PFSK-1 (cell line): ENCODE data around the gene DAB2.

ENCODE experiments used
- FOXP2 ChIP-seq: optimal IDR thresholded peaks from 2 replicates; pipeline ENCODE3; 2011; ENCODE audit warnings: borderline replicate concordance, control low read depth, inconsistent platforms; ENCODE audit not compliant: insufficient read depth; ENCODE audit errors: extremely low read length, extremely low read depth
- POLR2AphosphoS5 ChIP-seq: IDR thresholded peaks from 2 replicates; pipeline ENCODE4 v1.6.1; 2012; ENCODE audit warnings: low read depth, mild to moderate bottlenecking, control low read depth, low read length, moderate library complexity
- SIN3A ChIP-seq: IDR thresholded peaks from 2 replicates; pipeline ENCODE4 v1.6.1; 2012; ENCODE audit warnings: mild to moderate bottlenecking, low read length, moderate library complexity, borderline replicate concordance; ENCODE audit not compliant: insufficient read depth
- TAF1 ChIP-seq: IDR thresholded peaks from 2 replicates; pipeline ENCODE4 v1.6.1; 2012; ENCODE audit warnings: low read length, control low read depth, borderline replicate concordance; ENCODE audit not compliant: insufficient read depth
- TF ChIP-seq, protein P1 (sequence below), 2 experiments: IDR thresholded peaks; 2 replicates each; pipeline versions ENCODE4 v1.6.1 to v1.8.0; 2011 to 2012; ENCODE audit warnings: low read depth in 2 of 2, low read length in 2 of 2, control low read depth in 1 of 2, inconsistent platforms in 1 of 2, mild to moderate bottlenecking in 1 of 2, moderate library complexity in 1 of 2; ENCODE audit not compliant: insufficient read depth in 1 of 2

Gene DAB2

DNA sequence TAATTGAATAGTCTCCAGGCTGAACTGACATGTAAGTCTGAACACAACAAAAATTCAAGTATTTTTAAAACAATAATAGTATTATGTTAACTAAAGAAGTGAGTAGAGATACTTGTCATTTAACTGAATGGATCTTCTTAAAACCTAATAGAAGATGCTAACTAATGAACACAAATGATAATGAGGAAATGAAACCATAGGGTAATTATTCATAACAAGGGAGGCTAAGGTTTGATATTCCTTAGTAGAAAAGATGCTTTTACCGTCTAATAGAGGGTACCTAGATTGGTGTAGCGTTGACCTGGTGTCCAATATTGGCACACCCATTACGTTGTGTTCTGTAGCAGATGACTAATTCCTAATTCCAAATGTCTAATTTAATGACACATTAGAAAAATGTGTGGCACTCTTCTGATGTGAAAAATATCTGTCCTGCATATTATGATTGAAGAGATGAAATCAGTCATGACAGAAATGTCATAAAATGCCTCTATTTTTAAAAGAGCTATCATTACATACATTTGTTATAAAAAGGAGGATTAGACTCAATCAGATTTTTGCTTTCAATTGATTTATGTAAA is 14.9 kb upstream of the DAB2 start:
- TF ChIP-seq TAF1 (no peak), SIN3A (no peak), POLR2AphosphoS5 (no peak), FOXP2 (no peak)
- TF ChIP-seq, protein P1, sequence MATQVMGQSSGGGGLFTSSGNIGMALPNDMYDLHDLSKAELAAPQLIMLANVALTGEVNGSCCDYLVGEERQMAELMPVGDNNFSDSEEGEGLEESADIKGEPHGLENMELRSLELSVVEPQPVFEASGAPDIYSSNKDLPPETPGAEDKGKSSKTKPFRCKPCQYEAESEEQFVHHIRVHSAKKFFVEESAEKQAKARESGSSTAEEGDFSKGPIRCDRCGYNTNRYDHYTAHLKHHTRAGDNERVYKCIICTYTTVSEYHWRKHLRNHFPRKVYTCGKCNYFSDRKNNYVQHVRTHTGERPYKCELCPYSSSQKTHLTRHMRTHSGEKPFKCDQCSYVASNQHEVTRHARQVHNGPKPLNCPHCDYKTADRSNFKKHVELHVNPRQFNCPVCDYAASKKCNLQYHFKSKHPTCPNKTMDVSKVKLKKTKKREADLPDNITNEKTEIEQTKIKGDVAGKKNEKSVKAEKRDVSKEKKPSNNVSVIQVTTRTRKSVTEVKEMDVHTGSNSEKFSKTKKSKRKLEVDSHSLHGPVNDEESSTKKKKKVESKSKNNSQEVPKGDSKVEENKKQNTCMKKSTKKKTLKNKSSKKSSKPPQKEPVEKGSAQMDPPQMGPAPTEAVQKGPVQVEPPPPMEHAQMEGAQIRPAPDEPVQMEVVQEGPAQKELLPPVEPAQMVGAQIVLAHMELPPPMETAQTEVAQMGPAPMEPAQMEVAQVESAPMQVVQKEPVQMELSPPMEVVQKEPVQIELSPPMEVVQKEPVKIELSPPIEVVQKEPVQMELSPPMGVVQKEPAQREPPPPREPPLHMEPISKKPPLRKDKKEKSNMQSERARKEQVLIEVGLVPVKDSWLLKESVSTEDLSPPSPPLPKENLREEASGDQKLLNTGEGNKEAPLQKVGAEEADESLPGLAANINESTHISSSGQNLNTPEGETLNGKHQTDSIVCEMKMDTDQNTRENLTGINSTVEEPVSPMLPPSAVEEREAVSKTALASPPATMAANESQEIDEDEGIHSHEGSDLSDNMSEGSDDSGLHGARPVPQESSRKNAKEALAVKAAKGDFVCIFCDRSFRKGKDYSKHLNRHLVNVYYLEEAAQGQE (IDR thresholded peaks at IDR 0.05; ENCODE audit: insufficient read depth in 1 of 2, low read depth in 2 of 2, low read length in 2 of 2) = no peak

DNA sequence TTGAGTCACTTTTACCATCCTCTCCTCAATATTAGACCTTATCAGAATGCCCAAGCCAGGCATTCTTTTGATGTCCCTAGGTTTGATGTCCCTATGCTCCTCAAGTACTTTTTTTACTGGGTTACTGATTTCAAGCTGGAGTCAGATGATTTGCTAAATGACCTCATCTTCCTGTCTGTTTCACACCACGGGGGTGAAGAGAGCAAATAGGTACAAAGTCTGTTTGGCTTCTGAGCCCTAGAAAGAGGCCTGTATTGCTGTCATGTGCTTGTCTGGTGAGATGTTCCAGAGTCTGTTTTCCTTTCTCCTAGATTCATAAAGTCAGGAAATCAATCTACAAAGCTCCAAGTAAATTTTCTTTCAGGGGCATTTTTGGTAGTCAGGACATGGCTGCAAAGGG is 12.7 kb upstream of the DAB2 start:
- TF ChIP-seq, protein P1 (IDR thresholded peaks at IDR 0.05; ENCODE audit: insufficient read depth in 1 of 2, low read depth in 2 of 2, low read length in 2 of 2) = no peak
- TF ChIP-seq POLR2AphosphoS5 (no peak), TAF1 (no peak), SIN3A (no peak), FOXP2 (no peak)

DNA sequence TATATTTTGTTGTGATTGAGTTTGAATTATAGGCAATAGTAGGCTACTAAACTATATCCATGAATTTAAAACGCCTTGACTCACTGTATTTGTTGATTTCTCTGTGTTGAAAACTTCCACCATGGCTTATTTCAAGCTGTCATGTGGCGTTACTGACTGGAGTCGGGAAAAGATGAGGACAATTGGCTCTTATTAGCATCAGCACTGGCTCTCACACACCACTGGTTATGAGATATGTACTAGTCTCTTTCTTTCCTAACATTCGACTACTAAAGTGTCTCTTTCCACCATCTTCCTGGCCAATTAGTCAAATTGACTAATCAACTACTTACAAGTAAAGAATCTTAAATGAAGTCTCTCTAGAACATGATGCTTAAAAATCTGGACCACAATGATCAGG is 9.1 kb upstream of the DAB2 start:
- TF ChIP-seq FOXP2 (no peak), SIN3A (no peak)
- TF ChIP-seq, protein P1 (IDR thresholded peaks at IDR 0.05; ENCODE audit: insufficient read depth in 1 of 2, low read depth in 2 of 2, low read length in 2 of 2) = no peak

DNA sequence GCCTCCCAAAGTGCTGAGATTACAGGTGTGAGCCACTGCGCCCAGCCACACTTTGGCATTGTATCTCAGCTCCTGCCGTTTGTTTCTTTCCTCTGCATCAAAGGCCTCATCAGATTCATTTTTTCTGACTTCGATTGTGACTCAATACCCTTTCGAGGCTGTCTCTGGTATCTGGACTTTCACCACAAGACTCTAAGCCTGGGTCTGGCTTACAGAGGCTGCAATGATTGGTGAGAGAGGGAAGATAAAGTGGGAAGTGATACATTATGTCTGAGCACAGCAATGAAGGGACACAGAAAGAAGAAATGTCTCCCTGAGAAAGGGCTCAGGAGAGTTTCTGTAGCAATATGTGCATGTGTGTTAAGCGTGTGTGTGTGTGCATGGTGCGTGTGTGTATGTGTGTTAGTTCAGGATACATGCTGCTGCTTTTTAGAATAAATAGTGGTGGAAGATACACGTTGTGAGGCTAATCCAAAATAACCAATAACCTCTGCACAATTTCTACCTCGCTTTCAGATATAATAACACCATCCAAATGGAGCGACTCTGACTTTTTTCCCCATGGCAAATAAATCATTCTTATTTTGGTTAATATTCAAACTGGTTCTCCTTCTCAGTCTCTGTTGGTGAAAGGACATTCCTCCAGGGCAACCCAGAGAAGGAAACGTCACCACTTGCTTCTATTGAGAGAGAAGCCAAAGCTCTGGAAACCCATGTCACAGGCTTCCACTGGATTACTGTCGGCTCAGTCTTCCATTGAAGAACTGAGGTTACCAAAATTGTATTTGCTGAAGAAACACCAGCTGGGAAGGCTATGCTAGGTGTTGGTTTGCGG is 8.1 kb upstream of the DAB2 start:
- no peak for TF ChIP-seq TAF1
- TF ChIP-seq SIN3A = no peak
- no peak for TF ChIP-seq POLR2AphosphoS5
- TF ChIP-seq, protein P1 (IDR thresholded peaks at IDR 0.05; ENCODE audit: insufficient read depth in 1 of 2, low read depth in 2 of 2, low read length in 2 of 2) = no peak
- TF ChIP-seq FOXP2 = no peak
